ENCODE data around the gene TFEC.
"Not testable (repeated sequence)": the region's sequence is repeated elsewhere in the genome, so short reads cannot be mapped to it uniquely, and the experiment has no call there.

The TFEC gene

GRCh38 chr7:116064179-116064578, 33.6 kb upstream of the TFEC start:
- Histone ChIP-seq H3K27me3 (ENCODE audit: insufficient read depth, poor library complexity, severe bottlenecking) (no peaks in the 10 kb centered on the region), H3K4me3 (replicated peaks; ENCODE audit: insufficient read depth, low read length) (no peak overlapping the region), H3K27ac (replicated peaks) (no peak overlapping the region)
- DNase-seq (ENCODE audit: low read depth in 1 of 2, low spot score in 1 of 2) = no peak
- no peak for TF ChIP-seq GABPA (IDR thresholded peaks at IDR 0.05; ENCODE audit: low read depth)
- TF ChIP-seq CTCF (IDR thresholded peaks at IDR 0.05; ENCODE audit: insufficient read depth, low read length) = no peak
- no peak for TF ChIP-seq POLR2AphosphoS5 (IDR thresholded peaks at IDR 0.05; ENCODE audit: low read depth)
- no peak for TF ChIP-seq SPI1 (IDR thresholded peaks at IDR 0.05; ENCODE audit: borderline replicate concordance, low read depth)
- TF ChIP-seq, protein P1, sequence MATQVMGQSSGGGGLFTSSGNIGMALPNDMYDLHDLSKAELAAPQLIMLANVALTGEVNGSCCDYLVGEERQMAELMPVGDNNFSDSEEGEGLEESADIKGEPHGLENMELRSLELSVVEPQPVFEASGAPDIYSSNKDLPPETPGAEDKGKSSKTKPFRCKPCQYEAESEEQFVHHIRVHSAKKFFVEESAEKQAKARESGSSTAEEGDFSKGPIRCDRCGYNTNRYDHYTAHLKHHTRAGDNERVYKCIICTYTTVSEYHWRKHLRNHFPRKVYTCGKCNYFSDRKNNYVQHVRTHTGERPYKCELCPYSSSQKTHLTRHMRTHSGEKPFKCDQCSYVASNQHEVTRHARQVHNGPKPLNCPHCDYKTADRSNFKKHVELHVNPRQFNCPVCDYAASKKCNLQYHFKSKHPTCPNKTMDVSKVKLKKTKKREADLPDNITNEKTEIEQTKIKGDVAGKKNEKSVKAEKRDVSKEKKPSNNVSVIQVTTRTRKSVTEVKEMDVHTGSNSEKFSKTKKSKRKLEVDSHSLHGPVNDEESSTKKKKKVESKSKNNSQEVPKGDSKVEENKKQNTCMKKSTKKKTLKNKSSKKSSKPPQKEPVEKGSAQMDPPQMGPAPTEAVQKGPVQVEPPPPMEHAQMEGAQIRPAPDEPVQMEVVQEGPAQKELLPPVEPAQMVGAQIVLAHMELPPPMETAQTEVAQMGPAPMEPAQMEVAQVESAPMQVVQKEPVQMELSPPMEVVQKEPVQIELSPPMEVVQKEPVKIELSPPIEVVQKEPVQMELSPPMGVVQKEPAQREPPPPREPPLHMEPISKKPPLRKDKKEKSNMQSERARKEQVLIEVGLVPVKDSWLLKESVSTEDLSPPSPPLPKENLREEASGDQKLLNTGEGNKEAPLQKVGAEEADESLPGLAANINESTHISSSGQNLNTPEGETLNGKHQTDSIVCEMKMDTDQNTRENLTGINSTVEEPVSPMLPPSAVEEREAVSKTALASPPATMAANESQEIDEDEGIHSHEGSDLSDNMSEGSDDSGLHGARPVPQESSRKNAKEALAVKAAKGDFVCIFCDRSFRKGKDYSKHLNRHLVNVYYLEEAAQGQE (IDR thresholded peaks at IDR 0.05; ENCODE audit: insufficient replicate concordance, low read depth) = no peak

DNA sequence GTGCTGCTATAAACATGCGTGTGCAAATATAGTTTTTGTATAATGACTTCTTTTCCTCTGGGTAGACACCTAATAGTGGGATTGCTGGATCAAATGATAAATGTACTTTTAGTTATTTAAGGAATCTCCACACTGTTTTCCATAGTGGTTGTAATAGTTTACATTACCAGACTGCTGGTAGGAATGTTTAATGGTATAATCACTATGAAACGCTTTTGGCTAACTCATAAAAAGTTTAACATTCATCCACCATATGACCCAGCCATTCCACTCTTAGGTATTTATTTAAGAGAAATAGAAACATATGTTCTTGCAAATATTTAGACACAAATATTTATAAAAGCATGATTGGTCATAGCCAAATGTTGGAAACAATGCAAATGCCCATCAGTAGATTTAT, 32.1 kb upstream of the TFEC start:
- DNase-seq (ENCODE audit: low read depth in 1 of 2, low spot score in 1 of 2) = no peak

DNA sequence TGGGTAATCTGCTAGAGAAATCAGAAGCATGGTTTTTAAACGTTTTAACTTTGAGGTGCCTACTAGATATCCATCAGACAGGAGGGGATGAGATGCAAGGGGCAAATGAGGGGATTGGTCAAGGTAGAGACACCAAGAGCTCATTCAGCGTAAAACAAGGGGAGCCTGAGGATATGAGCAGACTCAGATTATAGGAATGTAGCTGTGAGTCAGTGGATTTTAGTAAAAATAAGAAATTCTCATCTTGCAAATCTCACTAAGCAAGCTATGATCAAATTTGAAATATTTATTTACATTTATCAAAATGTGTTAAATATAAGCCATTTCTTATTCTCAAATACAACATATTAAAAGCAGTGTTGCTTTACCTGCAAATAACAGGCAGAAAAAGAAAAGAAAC, 21.4 kb upstream of the TFEC start:
- TF ChIP-seq GABPA (IDR thresholded peaks at IDR 0.05; ENCODE audit: low read depth) (no peak), CTCF (IDR thresholded peaks at IDR 0.05; ENCODE audit: insufficient read depth, low read length) (no peak), SPI1 (IDR thresholded peaks at IDR 0.05; ENCODE audit: borderline replicate concordance, low read depth) (no peak), POLR2AphosphoS5 (IDR thresholded peaks at IDR 0.05; ENCODE audit: low read depth) (no peak)
- TF ChIP-seq, protein P1 (IDR thresholded peaks at IDR 0.05; ENCODE audit: insufficient replicate concordance, low read depth) = no peak
- no peak for DNase-seq (ENCODE audit: low read depth in 1 of 2, low spot score in 1 of 2)
- Histone ChIP-seq H3K27ac (replicated peaks) (no peak overlapping the region), H3K4me3 (replicated peaks; ENCODE audit: insufficient read depth, low read length) (no peak overlapping the region), H3K27me3 (ENCODE audit: insufficient read depth, poor library complexity, severe bottlenecking) (no peaks in the 10 kb centered on the region)

More for the DNA sequence above, 32.1 kb upstream of the TFEC start:
- H3K4me3 ChIP-seq (replicated peaks; ENCODE audit: insufficient read depth, low read length) = no peak overlapping the region
- H3K27me3 ChIP-seq (ENCODE audit: insufficient read depth, poor library complexity, severe bottlenecking) = no peaks in the 10 kb centered on the region
- no peak for TF ChIP-seq GABPA (IDR thresholded peaks at IDR 0.05; ENCODE audit: low read depth)
- TF ChIP-seq, protein P1 (IDR thresholded peaks at IDR 0.05; ENCODE audit: insufficient replicate concordance, low read depth) = no peak
- no peak for TF ChIP-seq SPI1 (IDR thresholded peaks at IDR 0.05; ENCODE audit: borderline replicate concordance, low read depth)
- TF ChIP-seq POLR2AphosphoS5 (IDR thresholded peaks at IDR 0.05; ENCODE audit: low read depth) = no peak
- no peak for TF ChIP-seq CTCF (IDR thresholded peaks at IDR 0.05; ENCODE audit: insufficient read depth, low read length)
- no peak overlapping the region for H3K27ac ChIP-seq (replicated peaks)

- H3K27ac ChIP-seq (replicated peaks); H3K27me3 ChIP-seq (ENCODE audit: insufficient read depth, poor library complexity, severe bottlenecking); H3K4me3 ChIP-seq (replicated peaks; ENCODE audit: insufficient read depth, low read length); DNase-seq (ENCODE audit: low read depth in 1 of 2, low spot score in 1 of 2): not testable (repeated sequence)
Observed at GRCh38 chr7:116047261-116047660, 16.7 kb upstream of the TFEC start.

All from HL-60 (cell line).